ENCODE data around the gene EWSR1. TPM values are rescaled to one million over a fixed set of nuclear protein-coding genes. Genes with fewer than 3 reads are reported as not detected.

EWSR1 gene
- total and polyA plus RNA-seq, 5 experiments from 2014 or later = 141 to 292 (median 215) TPM

GRCh38 chr22:29291215-29291614 lies 23.1 kb downstream of the EWSR1 start:
- Mint-ChIP-seq H3K4me1 (peaks cover 14 to 26% (median 21%) of the 10 kb centered on the region in 4 donors), H3K27me3 (no peaks in the 10 kb centered on the region), H3K9me3 (no peaks in the 10 kb centered on the region), H3K4me3 (no peak overlapping the region), H3K27ac (peak overlapping the region in 4 of 10 donors; percentile 7 to 64 (median 26)), H3K36me3 (peaks cover 15 to 98% (median 31%) of the 10 kb centered on the region in 3 donors)
- POLR2A ChIA-PET = no interaction called here
- ATAC-seq = no peak
- DNase-seq = no peak

DNA sequence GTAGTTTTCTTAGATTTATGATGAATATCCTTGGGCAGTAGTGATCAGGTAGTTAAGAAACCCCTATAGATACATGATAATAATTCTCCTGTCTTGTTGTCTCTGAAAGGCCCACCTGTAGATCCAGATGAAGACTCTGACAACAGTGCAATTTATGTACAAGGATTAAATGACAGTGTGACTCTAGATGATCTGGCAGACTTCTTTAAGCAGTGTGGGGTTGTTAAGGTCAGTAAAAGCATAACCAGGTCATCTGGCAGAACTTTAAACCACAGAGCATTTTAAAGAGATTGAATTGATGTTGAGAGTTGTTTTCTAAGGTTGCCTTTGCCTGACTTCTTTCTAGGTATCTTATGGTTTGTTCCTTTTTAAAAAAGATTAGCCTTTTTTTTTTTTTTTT lies 24.3 kb downstream of the EWSR1 start:
- Mint-ChIP-seq H3K27me3 (no peaks in the 10 kb centered on the region), H3K9me3 (no peaks in the 10 kb centered on the region), H3K4me1 (peaks cover 10 to 20% (median 16%) of the 10 kb centered on the region in 4 donors), H3K4me3 (no peak overlapping the region), H3K27ac (peak overlapping the region in 1 of 10 donors; percentile 39), H3K36me3 (peaks cover 15 to 97% (median 23%) of the 10 kb centered on the region in 3 donors)
- DNase-seq = no peak
- no peak for ATAC-seq
- POLR2A ChIA-PET = no interaction called here

DNA sequence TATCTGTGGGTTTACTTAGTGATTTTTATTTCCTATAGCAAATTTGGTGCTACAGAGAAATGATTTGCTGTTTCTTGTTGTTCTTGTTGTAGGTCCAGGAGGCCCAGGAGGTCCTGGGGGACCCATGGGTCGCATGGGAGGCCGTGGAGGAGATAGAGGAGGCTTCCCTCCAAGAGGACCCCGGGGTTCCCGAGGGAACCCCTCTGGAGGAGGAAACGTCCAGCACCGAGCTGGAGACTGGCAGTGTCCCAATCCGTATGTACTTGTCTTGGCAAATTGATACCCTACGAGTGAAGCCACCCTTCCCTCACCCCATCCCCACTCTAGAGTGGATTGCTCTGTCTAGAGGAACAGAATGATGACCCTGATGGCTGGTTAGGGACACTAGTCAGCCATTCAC lies 30.6 kb downstream of the EWSR1 start:
- H3K9me3 Mint-ChIP-seq = no peaks in the 10 kb centered on the region
- H3K36me3 Mint-ChIP-seq = peaks cover 6 to 78% (median 20%) of the 10 kb centered on the region in 3 donors
- H3K27me3 Mint-ChIP-seq = no peaks in the 10 kb centered on the region
- peaks cover 3 to 15% (median 8%) of the 10 kb centered on the region in 4 donors for H3K4me1 Mint-ChIP-seq
- ATAC-seq (no peak), DNase-seq (no peak)
- POLR2A ChIA-PET = no interaction called here
- peak overlapping the region in 4 of 10 donors; percentile 33 to 84 (median 64) for H3K27ac Mint-ChIP-seq
- no peak overlapping the region for H3K4me3 Mint-ChIP-seq

DNA sequence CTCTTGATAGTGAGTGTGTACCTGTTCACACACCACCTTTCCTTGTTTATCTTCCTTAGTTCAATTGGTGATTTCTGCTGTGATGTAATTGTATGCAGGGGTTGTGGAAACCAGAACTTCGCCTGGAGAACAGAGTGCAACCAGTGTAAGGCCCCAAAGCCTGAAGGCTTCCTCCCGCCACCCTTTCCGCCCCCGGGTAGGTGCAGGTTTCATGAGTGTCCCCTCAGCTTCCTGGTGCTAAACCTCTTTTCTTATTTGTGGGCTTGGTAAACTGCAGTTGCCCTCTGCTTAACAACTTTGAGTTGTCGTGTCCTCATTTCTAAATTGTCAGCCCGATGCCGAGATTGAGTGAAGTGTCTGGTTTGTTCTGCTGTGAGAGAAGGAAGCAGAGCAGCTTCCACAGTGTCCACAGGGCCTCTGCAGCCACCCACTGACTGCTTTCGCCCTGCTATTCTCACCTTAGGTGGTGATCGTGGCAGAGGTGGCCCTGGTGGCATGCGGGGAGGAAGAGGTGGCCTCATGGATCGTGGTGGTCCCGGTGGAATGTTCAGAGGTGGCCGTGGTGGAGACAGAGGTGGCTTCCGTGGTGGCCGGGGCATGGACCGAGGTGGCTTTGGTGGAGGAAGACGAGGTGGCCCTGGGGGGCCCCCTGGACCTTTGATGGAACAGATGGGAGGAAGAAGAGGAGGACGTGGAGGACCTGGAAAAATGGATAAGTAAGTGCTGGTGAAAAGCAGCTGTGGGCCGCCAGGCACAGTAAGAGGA lies 31.2 kb downstream of the EWSR1 start:
- Mint-ChIP-seq H3K4me3 (peak overlapping the region in 1 of 10 donors; percentile 10), H3K9me3 (no peaks in the 10 kb centered on the region), H3K4me1 (peaks cover 3 to 15% (median 10%) of the 10 kb centered on the region in 4 donors), H3K27me3 (peaks cover 0 to 4% (median 0%) of the 10 kb centered on the region in 5 donors), H3K27ac (peak overlapping the region in 7 of 10 donors; percentile 21 to 84 (median 48)), H3K36me3 (peaks cover 6 to 72% (median 20%) of the 10 kb centered on the region in 3 donors)
- no peak for DNase-seq
- no peak for ATAC-seq
- POLR2A ChIA-PET = no interaction called here

- POLR2A ChIA-PET = interaction anchor here (1.2 to 1.3 kb wide), 2 partner anchors 32 to 253 kb away, joined by 3 read pairs; partner anchors contain the start of genes EWSR1 and THOC5
Measured at GRCh38 chr22:29300467-29300806, 32.4 kb downstream of the EWSR1 start.

GRCh38 chr22:29300807-29301601 lies 32.9 kb downstream of the EWSR1 start:
- Mint-ChIP-seq H3K27ac (peak overlapping the region; percentile 13 to 95 (median 54)), H3K4me1 (peaks cover 6 to 20% (median 10%) of the 10 kb centered on the region in 4 donors), H3K9me3 (no peaks in the 10 kb centered on the region), H3K27me3 (peaks cover 2 to 18% (median 3%) of the 10 kb centered on the region in 5 donors), H3K36me3 (peaks cover 6 to 55% (median 18%) of the 10 kb centered on the region in 3 donors), H3K4me3 (peak overlapping the region in 2 of 10 donors; percentile 8 to 24)
- ATAC-seq = peak; percentile 21 to 29
- no peak for DNase-seq
- POLR2A ChIA-PET = interaction anchor here (0.5 to 1.3 kb wide), 4 partner anchors 16 to 954 kb away, joined by 3 read pairs; partner anchors contain the start of genes EWSR1 and THOC5

More at GRCh38 chr22:29300467-29300806, 32.4 kb downstream of the EWSR1 start:
- Mint-ChIP-seq H3K36me3 (peaks cover 6 to 60% (median 20%) of the 10 kb centered on the region in 3 donors), H3K27me3 (peaks cover 0 to 12% (median 3%) of the 10 kb centered on the region in 5 donors), H3K4me1 (peaks cover 3 to 15% (median 10%) of the 10 kb centered on the region in 4 donors), H3K9me3 (no peaks in the 10 kb centered on the region), H3K27ac (peak overlapping the region in 4 of 10 donors; percentile 45 to 95 (median 84)), H3K4me3 (no peak overlapping the region)
- DNase-seq = no peak
- peak in 1 of 2 donors; percentile 32 for ATAC-seq

GRCh38 chr22:29301716-29302401 lies 33.8 kb downstream of the EWSR1 start:
- DNase-seq = no peak
- peak overlapping the region in 4 of 10 donors; percentile 40 to 95 (median 66) for H3K27ac Mint-ChIP-seq
- H3K36me3 Mint-ChIP-seq = peaks cover 6 to 47% (median 18%) of the 10 kb centered on the region in 3 donors
- H3K4me1 Mint-ChIP-seq = peaks cover 9 to 26% (median 13%) of the 10 kb centered on the region in 4 donors
- POLR2A ChIA-PET = interaction anchor here (0.7 to 1.3 kb wide), 3 partner anchors 15 to 252 kb away, joined by 3 read pairs; partner anchors contain the start of genes EWSR1 and THOC5
- no peaks in the 10 kb centered on the region for H3K9me3 Mint-ChIP-seq
- no peak for ATAC-seq
- no peak overlapping the region for H3K4me3 Mint-ChIP-seq
- H3K27me3 Mint-ChIP-seq = peaks cover 2 to 24% (median 4%) of the 10 kb centered on the region in 5 donors

- ATAC-seq (no peak), DNase-seq (no peak)
- Mint-ChIP-seq H3K4me3 (no peak overlapping the region), H3K36me3 (peaks cover 6 to 42% (median 18%) of the 10 kb centered on the region in 3 donors), H3K27ac (no peak overlapping the region), H3K27me3 (peaks cover 2 to 24% (median 5%) of the 10 kb centered on the region in 5 donors), H3K4me1 (peaks cover 10 to 26% (median 14%) of the 10 kb centered on the region in 4 donors), H3K9me3 (peaks cover 0 to under 1% (median 0%) of the 10 kb centered on the region in 9 donors)
- POLR2A ChIA-PET = no interaction called here
Measured at GRCh38 chr22:29302402-29302680, 34.3 kb downstream of the EWSR1 start.

GRCh38 chr22:29302681-29303465 lies 34.8 kb downstream of the EWSR1 start:
- Mint-ChIP-seq H3K9me3 (peaks cover 0 to 2% (median 0%) of the 10 kb centered on the region in 9 donors), H3K36me3 (peaks cover under 1 to 37% (median 14%) of the 10 kb centered on the region in 3 donors), H3K4me3 (no peak overlapping the region), H3K27me3 (peaks cover 2 to 24% (median 9%) of the 10 kb centered on the region in 5 donors), H3K4me1 (peaks cover 12 to 26% (median 16%) of the 10 kb centered on the region in 4 donors), H3K27ac (peak overlapping the region in 1 of 10 donors; percentile 31)
- no peak for ATAC-seq
- POLR2A ChIA-PET = no interaction called here
- DNase-seq = no peak

DNA sequence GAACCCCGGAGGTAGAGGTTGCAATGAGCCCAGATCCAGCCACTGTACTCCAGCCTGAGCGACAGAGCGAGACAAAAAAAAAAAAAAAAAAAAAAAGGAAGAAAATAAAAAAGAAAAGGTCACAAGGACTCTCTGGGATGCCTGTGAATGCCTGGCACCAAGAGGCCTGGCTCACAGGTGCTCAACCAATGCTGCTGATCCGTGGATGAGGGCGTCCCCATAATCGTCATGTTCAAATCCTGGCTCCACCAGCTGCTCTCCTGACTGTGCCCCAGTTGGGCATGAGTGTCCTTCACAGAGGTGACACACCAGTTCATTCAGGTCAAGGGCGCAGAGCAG lies 37.7 kb downstream of the EWSR1 start:
- H3K9me3 Mint-ChIP-seq = peaks cover 0 to 2% (median 0%) of the 10 kb centered on the region in 9 donors
- peak overlapping the region in 1 of 10 donors; percentile 34 for H3K27ac Mint-ChIP-seq
- peaks cover 0 to 8% (median 0%) of the 10 kb centered on the region in 3 donors for H3K36me3 Mint-ChIP-seq
- peak overlapping the region; percentile 66 to 84 (median 81) for H3K4me3 Mint-ChIP-seq
- POLR2A ChIA-PET = interaction anchor here (1.0 kb wide), 1 partner anchor 9 kb away, joined by 4 read pairs; no protein-coding TSS in a partner anchor
- H3K27me3 Mint-ChIP-seq = peaks cover 2 to 29% (median 9%) of the 10 kb centered on the region in 5 donors
- peaks cover 10 to 17% (median 13%) of the 10 kb centered on the region in 4 donors for H3K4me1 Mint-ChIP-seq
- no peak for ATAC-seq
- DNase-seq = no peak

GRCh38 chr22:29306175-29306834 lies 38.2 kb downstream of the EWSR1 start, which contains the start of gene GAS2L1:
TSS of gene GAS2L1 (plus strand) at chr22:29306650. CDS start at chr22:29308106, 1,456 bp downstream.
- peak within 1 kb of the TSS; percentile 69 to 85 (median 83) for H3K4me3 Mint-ChIP-seq
- DNase-seq (peak in 3 of 10 donors; percentile 22 to 32 (median 25)), ATAC-seq (peak; percentile 53 to 56)
- peak within 1 kb of the TSS in 3 of 10 donors; percentile 24 to 56 (median 39) for H3K27ac Mint-ChIP-seq
- H3K9me3 Mint-ChIP-seq = peaks cover 0 to 2% (median 0%) of the 10 kb centered on the region in 9 donors
- POLR2A ChIA-PET = interaction anchor here (0.8 to 1.0 kb wide), 2 partner anchors 9 to 53 kb away, joined by 3 to 4 read pairs; no protein-coding TSS in a partner anchor
- peaks cover 5 to 18% (median 13%) of the 10 kb centered on the region in 4 donors for H3K4me1 Mint-ChIP-seq
- H3K36me3 Mint-ChIP-seq = peaks cover 0 to 3% (median 0%) of the 10 kb centered on the region in 3 donors
- H3K27me3 Mint-ChIP-seq = peaks cover 2 to 34% (median 9%) of the 10 kb centered on the region in 5 donors
